Measurements from ENCODE around the gene GALNT10. TPM values are rescaled to one million over a fixed set of nuclear protein-coding genes. Genes with fewer than 3 reads are reported as not detected.

Gene GALNT10
- total and polyA plus RNA-seq, 2 of the 8 experiments (the other 6 are each of a cell fraction or from before 2014, with no cell fraction given) = 4.6 to 15.5 TPM

GRCh38 chr5:154218786-154219185, 28.3 kb downstream of the GALNT10 start (continued):
- no peak for TF ChIP-seq POU5F1 (IDR thresholded peaks at IDR 0.05; ENCODE audit: low read depth, low read length)
- no peak for TF ChIP-seq BRCA1 (IDR thresholded peaks at IDR 0.05; ENCODE audit: low read depth, low read length)
- TF ChIP-seq PHF8 (conservative IDR thresholded peaks at IDR 0.05; ENCODE audit: low read depth, low read length) = no peak
- no peak for TF ChIP-seq CREB1 (IDR thresholded peaks at IDR 0.05)
- no peak for TF ChIP-seq SP4 (IDR thresholded peaks at IDR 0.05; ENCODE audit: low read length)
- no peak for TF ChIP-seq SP2 (IDR thresholded peaks at IDR 0.05; ENCODE audit: low read length)
- TF ChIP-seq SIRT6 (IDR thresholded peaks at IDR 0.05; ENCODE audit: low read length) = no peak
- no peak for TF ChIP-seq YY1 (IDR thresholded peaks at IDR 0.05; ENCODE audit: low read depth, low read length)
- TF ChIP-seq ZNF274 (IDR thresholded peaks at IDR 0.05; ENCODE audit: borderline replicate concordance, extremely low read depth, low read length) = no peak
- TF ChIP-seq HDAC6 (IDR thresholded peaks at IDR 0.05; ENCODE audit: low read depth, low read length) = no peak
